HG02840 (cell line): Measurements from ENCODE around the gene EIF3D.

ENCODE experiments used
- ATAC-seq: cut with Tn5 transposase; IDR thresholded peaks from one replicate; pipeline ENCODE4 v1.9.1; 2021; ENCODE audit warnings: mild to moderate bottlenecking, moderate library complexity, moderate number of reproducible peaks; ENCODE audit not compliant: unreplicated experiment, low FRiP score

Gene EIF3D

DNA sequence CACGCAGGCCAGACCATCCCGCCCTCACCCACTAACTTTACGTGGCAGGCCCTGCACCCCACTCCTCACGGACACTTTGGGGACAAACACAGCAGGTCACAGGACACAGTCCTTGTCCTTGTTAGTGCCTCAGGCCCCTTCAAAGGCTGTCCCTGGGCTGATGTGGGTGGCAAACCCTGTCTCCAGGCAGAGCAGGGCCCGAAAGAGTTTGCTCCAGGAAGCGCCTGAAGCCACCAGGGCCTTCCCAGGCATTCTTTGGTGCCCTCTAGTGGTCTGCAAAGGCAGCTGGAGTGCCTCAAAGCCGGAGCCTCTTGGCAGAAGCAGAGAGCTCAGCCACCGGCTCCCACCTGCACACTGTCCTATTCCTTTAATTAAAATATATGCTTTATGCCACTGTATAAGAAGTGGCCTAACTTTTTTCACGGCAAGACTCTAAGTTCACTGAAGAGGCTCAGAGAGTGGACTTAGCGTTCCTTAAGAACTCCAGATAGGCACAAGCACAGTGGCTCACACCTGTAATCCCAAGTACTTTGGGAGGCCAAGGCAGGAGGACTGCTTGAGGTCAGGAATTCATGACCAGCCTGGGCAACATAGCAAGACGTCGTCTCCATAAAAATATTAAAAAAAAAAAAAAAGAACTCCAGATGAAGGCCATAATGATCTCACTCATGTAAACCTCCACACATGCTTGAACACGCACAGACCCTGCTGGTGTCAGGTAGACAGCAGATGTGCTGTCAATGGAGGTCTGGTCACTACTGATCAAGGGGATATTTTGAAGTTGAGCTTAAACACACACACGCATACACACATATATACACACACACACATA lies 58.6 kb downstream of the EIF3D start:
- no peak for ATAC-seq

DNA sequence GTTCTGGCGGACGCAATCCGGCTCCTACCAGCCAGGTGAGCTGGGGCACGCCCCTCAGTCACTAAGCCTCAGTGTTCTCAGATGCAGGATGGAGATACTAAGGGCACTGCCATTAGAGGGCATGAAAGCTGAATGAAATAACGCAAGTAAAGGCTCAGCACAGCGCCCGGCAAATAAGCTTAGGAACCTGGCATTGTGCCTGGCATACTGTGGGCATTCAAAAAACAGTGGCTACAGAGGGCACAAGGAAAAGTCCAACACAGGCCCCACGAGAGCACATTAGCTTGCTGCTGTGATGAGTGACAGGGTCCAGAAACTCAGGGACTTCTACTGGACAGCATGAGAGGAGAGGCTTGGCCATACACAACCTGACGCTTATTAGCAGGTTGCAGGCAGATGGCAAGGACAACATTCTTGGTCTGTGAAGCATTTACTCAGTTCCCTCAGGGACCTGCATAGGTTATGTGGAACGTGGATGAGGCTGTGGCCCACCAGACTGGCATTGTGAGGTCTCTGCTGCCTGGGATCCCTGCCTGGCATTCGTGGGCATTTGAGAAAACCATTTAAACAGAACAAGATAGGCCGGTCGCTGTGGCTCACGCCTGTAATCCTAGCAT lies 59.8 kb downstream of the EIF3D start:
- ATAC-seq: no peak

DNA sequence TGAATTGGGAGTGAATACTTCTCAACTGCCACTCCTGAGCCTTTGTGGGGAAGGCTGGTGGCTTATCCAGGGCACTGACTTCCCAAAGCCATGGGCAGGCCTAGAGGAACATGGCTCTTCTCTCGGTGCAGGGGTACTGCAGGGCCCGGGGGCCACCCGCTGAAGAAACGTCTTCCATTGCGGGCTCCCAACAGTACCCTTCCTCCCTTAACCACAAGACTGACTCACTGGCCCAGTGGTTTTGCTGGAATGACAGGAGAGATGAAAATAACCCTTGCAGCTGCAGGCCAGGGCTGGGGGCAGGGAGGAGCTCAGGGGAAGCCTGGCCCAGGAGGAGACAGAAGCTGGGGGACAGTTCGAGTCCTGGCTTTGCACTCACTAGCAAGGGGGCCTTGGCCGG lies 61.0 kb downstream of the EIF3D start:
- ATAC-seq: no peak

DNA sequence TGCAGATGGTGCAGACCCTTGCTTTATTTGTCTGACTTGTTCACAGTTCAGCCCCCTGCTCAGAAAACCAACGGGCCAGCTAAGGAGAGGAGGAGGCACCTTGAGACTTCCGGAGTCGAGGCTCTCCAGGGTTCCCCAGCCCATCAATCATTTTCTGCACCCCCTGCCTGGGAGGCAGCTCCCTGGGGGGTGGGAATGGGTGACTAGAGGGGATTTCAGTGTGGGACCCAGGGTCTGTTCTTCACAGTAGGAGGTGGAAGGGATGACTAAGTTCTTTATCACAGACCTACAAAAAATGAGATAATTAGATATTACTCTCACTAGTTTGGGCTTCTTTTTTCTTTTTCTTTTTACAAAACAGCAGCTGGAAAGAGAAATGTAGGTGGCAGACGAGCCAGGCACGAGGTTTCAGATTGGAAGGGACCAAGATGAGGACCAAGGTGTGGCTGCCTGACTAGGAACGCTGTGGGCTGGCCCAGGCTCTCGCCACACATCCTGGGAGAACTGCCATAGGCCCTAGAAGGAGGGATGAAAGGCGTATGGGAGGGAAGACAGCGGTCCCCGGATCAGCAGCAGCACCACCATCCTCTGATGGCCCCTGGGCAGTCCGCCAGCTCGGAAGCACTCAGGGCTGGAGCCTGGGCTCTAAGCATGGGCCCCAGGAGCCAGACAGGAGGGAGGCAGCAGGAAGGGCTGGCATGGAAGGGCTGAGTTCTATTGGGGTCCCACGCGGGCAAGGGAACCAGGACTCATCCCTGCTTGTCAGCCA lies 61.7 kb downstream of the EIF3D start:
- ATAC-seq: no peak

DNA sequence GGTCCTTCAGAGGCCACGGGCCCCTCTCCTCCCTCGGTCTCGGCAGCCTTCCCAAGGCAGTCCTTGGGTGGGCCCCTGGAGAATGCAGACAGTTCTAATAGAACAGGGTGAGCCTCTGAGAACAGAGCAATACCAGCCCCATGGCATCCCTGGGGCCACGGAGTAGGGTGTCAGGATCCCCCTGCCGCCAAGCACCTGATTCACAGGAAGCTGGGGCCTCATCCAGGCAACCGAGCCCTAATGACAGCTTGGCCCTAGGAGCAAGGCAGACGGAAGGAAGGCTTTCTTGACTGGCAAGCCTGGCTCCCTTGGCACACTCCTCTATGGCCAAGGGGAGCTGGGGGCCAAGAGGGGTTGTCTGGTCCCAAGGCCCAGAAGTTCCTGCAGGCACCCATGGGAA lies 62.7 kb downstream of the EIF3D start:
- no peak for ATAC-seq

DNA sequence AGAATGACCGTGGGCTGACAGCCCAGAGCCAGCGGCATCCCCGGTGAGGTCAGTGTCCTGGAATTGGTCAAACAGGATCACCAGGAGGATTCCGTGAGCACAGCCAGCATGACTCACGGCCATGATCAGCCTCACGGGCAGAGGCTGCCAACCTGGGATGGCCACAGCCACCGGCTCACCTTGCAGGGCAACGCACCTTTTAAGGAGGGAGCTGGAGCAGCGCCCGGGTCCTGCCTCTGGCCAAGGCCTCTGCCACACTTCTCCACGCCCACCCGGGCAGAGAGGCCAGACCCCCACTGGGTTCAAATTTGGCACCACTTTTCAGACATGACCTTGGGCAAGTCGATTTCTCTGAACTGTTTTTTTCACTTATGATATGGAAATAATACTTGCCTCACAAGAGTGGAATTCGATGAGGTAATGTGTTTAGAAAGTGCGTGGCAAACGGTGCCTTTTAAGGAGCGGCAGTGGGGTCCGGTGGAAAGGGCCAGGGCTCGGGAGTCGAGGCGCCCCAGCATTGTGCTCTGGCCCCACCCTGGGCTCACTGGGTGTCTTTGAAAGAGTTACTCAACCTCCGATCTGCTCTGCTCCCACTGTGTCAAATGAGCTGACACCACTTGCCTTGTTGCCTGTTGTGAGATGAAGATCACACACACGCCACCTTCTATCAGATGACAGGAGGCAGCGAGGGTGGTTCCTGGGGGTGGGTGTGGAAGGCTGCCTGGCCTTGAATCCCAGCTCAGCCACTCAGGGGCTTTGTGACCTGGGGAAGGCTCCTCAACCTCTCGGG lies 63.5 kb downstream of the EIF3D start:
- no peak for ATAC-seq

DNA sequence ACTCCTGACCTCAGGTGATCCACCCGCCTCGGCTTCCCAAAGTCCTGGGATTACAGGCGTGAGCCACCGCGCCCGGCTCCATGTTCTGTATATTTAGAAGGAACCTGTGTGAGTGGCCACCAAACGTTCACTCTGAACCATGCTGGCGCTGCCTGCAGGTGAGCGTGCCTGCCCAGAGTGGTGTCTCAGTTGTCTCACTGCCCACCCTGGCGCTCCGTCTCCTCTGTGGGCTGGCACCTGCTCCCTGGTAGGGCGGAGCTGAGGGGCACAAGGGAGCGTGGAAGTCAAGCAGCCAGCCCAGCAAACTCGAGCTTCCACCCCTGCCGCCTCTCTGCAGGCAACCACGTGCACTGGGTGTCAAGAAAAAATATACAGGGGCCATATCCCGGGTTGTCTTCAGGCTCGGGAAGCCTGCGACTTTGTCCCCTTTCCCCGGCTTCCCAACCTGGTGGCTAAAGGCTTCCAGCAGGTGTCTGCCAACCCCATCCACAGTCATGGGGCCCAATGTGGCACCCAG lies 64.2 kb downstream of the EIF3D start:
- no peak for ATAC-seq

DNA sequence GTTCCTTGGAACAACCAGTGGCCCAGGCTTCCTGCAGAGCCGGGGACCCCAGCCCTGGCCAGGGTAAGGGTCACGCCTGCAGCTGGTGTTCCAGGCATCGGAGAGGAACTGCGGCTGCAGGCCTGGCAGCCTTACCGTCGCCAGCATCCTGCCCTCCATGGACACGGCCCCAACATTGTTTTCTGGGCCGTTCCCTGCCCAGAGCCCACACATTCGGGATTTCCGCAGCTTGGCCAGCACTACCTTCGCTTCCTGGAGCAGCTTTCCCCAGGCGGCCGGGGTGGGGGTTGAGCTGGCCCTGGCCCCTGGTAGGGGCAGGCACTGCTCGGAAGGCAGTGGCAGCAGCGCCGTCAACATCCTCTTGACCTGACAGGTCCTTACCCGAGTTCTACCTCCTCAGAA lies 65.2 kb downstream of the EIF3D start:
- ATAC-seq: no peak

DNA sequence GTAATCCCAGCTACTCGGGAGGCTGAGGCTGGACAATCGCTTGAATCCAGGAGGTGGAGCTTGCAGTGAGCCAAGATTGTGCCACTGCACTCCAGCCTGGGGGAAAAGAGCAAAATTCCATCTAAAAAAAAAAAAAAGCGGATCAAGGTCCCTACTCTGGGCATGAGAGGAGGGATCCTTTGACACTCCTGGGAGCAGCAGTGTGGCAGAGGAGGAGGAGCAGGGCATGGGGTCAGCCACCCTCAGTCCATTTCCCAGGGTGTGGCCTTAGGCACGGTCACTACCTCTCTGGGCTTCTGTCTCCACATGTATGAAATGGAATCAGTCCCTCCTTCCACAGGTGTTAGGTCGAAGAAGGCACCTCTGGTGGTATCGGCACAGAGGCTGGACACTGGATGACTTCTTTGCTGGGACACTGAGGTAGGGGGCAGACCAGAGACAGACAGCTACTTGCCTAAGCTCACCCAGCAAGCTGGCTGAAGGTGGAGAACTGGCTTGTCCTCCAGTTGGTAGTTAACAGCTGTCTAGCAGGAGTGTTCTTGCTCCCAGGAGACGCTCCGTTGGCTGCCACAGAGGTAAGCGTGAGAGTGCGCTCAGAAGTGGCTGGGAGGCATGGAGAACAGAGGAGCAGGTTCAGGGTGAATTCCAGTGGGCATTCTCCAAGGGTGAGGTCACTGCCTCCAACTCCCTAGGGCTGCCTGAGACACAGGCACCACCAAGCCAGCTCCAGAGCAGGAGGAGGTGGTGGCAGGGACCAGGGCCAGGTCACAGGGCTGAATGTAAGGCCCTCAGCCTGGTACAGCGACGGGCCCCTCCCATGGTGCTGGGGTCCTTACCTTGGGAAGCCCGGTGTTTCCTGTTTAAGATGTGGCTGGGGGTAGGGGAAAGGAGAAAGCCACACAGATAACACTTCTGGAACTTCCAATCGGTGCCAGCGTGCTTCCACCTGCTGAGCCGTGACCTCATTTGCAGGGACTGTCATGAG lies 67.0 kb downstream of the EIF3D start:
- no peak for ATAC-seq
